Hematopoietic multipotent progenitor cell treated with erythropoietin and hydrocortisone succinate and interleukin-3 and kit ligand, for 15 days (in vitro differentiated cells): ENCODE results near the gene PPP1R3E.

Source experiments
- DNase-seq: peaks from one replicate; pipeline ENCODE4 v3.0.0-alpha.2; 2015; ENCODE audit warnings: low spot score

Gene PPP1R3E

GRCh38 chr14:23322568-23323517 lies 20.2 kb upstream of the PPP1R3E start:
- DNase-seq: no peak

- peak; percentile 35 for DNase-seq
Observed at GRCh38 chr14:23321572-23322547, 19.2 kb upstream of the PPP1R3E start.

GRCh38 chr14:23320584-23321571 lies 18.2 kb upstream of the PPP1R3E start, which contains the start of gene PABPN1:
TSS of gene PABPN1 (plus strand) at chr14:23321457. CDS start at chr14:23321470, 13 bp downstream.
- DNase-seq: peak; percentile 100

DNA sequence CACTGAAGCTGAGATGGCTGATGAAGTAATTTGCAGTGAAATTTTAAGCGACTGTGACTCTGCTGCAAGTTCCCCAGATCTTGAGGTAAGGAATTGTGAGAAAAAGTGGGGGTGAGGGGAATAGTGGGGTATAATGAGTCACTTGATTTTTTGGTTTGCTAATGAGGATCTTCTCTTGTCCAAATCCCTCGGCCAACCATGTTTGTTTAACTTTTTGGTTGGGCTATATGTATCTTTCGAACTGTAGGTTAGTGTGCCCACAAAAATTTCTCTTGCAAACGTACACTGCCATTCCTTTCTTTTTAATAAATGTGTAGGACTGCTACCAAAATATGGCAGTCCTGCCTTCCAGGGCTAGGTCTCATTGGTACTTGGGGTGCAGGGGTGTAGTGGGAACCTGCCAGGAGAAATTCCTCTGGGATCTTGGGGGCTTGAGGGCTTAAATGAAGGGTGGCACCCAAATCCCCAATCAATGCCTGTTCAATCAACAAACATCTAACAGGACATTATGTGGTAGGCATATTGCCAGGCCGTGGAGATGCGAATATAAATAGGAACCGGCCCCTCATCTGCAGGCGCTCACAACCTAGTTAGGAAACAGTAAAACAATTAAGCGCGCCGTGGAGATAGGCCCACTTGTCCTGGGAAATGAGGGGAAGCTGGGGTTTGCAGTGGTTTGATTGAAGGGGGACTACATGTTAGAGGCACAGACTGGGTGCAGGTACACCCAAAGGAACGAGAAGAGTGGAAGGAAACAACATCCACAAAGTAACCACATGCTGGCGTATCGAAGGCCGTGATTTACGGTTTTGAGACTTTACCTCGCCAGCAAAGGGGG lies 17.3 kb upstream of the PPP1R3E start:
- no peak for DNase-seq

DNA sequence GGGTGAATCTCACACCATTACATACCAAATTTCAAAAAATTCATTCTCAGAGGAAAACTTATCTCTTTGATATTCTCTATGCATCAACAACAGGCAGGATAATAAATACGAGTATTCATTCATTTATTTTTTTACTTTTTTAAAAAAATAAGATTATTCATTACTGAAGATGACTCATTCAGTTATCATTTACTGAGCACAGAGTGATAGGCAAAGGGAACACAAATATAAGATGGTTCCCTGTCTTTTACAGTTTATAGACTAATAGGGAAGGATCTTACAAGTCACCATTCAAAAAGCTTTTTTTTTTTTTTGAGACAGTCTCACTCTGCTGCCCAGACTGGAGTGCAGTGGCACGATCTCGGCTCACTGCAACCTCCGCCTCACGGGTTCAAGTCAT lies 13.6 kb upstream of the PPP1R3E start:
- DNase-seq: no peak

DNA sequence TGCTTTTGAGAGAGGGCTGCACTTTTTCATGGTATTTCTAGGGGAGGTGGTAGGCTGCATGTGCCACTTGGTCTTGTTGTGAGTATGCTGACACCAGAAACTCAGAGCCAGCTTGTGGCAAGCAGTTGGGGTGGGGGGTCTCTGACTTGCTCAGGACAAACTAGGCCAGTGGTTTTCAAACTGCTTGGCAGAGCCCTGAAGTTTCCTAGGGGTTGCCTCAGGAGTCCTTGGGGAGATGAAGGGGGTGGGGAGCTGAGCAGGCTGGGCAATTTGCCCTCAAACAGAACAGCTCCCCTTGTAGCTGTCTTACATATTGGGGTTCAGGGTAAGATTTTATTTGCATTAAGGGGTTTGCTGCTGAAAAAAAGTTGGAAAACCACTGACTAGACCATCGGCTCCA lies 7.9 kb upstream of the PPP1R3E start:
- no peak for DNase-seq

DNA sequence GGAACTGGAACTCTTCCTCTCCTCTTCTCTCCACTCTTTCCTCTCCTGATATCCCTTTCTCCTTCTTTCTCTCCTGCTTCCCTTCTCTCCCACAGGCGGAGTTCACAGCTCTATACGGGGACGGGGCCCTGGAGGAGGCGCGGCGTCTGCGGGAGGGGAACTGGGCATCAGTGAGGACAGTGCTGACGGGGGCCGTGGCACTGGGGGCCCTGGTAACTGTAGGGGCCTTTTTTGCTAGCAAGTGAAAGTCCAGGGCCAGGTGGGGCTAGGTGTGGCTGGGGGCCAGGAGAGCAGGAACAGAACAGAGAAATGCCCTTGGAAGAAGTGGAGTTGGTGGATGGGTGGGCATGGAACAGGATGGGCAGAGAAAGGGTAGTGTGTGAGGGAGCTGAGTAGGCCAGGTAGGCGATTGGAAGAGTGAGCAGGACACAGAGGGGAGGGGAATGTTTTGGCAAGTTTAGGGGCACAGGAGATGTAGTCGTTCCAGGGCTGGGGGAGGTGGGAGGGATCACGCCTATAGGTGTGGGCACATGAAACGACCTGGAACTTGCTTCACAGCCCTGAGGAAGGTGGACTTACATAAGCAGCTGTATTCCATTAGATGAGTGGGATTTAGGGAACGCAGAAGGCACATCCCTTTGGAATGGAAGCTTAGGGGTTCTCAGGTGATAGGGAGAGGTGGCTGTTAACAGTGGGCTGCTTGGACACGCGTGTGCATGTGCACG lies 6.2 kb upstream of the PPP1R3E start:
- DNase-seq: no peak

- DNase-seq: no peak
Observed at GRCh38 chr14:23307687-23308644, 5.3 kb upstream of the PPP1R3E start.

- DNase-seq: no peak
Observed at GRCh38 chr14:23307146-23307530, 4.5 kb upstream of the PPP1R3E start.

DNA sequence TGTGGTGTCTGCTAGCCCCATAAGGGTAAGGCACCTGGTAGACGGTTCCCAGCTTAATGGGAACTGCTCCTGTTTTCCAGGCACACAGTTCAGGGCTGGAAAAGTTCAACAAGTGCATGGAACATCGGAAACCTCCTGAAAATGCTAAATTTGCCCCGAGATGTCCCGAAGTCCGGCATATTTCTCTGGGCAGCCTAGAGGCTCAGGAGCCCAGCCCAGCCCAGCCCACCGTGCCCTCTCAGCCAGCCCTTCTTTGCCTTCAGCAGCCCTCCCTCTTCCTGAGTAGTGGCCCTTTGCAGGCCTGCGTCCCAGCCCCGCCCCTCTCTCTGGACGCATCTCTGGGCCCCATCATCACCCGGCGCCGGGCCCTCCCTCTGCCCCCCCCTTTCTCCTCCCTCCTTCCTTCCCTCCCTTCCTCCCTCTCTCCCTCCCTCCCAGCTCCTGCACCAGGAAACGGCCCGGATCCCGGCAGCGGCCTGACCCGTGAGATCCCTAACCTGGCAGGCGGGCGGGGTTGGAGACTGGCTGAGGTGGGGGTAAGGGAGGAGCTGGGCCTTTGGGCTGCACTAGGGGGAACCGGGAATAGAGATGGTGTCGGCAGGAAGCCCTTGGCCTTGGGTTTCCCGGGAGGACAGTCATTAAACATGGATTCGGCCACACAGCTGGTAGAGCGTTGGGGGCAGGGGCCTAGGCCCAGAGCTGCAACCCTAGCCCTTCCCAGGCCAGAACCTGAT lies 3.9 kb upstream of the PPP1R3E start, which contains the start of gene BCL2L2:
Gene BCL2L2, plus strand, starts transcription at position 422 of the 734 bp plus-strand sequence. CDS start 935 bp downstream, outside the sequence.
- peak; percentile 74 for DNase-seq

- DNase-seq: no peak
Observed at GRCh38 chr14:23301969-23302289, 730 bp downstream of the PPP1R3E start.

GRCh38 chr14:23301288-23301968 lies 1.2 kb downstream of the PPP1R3E start:
- peak; percentile 96 for DNase-seq

GRCh38 chr14:23300687-23301223 lies 1.9 kb downstream of the PPP1R3E start:
- peak; percentile 36 for DNase-seq

DNA sequence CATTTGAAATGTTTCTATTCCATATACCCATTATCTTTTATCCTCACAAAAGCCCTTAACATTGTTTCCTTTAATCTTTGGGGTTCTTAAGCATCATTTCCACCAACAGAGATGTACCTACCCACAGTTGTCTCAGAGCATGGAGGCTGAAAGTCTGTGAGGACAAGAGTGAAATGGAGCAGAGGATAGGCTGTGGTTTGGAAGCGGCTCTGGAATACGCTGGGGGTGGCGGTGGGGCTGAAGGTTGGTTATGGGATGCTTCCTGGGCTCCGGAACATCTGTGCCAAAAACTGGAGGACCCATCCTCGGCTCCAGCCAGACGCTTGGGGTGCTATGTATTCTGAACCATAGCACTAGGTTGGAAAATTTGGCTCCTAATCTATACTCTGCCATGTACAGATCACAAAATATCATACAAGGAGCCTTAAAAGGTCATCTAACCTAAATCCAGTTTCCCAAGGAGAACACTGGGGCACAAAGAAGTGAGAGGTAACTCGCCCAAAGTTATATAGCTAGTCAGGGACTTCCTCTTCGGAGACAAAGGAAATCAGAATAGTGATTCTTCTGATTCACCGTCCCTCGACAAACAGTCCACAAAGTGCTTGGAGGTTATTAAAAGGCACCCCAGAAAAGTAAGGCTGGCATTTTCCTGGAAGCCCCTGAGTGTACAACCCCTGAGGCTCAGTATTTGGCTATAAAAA lies 2.5 kb downstream of the PPP1R3E start:
- DNase-seq: no peak

DNA sequence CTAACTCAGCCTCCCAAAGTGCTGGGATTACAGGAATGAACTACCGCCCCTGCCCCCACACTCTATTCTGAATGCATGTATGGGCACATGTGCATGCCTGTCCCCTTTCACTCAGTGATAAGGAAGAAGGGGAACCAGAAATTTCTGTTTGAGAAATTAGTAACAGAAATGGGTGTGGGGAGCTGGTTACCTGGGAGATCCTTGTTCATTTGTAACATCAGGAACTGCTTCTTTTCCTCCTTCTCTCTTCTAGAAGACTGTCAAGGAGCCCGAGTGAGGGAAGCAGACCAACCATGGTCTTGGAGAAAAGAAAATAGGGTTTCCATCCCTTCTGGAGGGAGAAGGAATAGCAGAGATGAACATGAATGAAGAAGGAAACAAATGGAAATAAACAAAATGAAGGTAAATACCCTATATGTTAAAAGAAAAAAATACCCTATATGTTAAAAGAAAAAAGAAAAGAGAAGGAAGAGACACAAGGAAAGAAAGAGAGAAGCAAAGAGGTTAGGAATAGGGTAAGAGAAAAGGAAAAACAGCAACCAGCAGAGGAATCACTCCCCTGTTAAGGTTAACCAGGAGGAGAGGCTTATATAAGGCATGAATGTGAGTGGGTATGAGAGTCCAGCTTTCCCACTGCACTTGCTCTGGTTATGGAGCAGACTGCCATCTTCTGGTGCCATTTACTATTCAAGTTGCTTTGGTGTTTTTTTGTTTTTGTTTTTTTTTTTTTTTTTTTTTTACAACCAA lies 3.3 kb downstream of the PPP1R3E start:
- DNase-seq: peak; percentile 60
